Hematopoietic multipotent progenitor cell treated with erythropoietin and hydrocortisone succinate and interleukin-3 and kit ligand, for 17 days (in vitro differentiated cells): Measurements from ENCODE around the gene POTEF.
"Not testable (repeated sequence)": the region's sequence is repeated elsewhere in the genome, so short reads cannot be mapped to it uniquely, and the experiment has no call there.

Experiments used
- DNase-seq: peaks from one replicate; pipeline ENCODE4 v3.0.0-alpha.2; 2015; ENCODE audit warnings: low spot score

Gene POTEF

DNA sequence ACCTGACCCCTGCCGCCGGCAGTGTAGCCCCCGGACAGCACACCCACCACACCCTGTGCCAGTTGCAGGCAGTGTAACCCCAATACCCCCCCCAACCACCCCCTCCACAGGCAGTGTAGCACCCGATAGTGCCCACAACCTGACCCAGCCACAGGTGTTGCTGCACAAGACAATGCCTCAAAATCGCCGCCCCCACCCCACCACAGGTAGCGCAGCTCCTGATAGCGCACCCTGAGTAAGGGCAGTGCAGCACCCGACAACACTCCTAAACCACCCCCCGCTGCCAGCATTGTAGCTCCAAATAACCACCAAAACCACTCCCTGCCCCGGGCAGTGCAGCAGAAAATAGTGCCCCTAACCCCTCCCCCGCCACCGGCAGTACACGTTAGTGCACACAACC lies 558 bp downstream of the POTEF start:
- not testable (repeated sequence) for DNase-seq

DNA sequence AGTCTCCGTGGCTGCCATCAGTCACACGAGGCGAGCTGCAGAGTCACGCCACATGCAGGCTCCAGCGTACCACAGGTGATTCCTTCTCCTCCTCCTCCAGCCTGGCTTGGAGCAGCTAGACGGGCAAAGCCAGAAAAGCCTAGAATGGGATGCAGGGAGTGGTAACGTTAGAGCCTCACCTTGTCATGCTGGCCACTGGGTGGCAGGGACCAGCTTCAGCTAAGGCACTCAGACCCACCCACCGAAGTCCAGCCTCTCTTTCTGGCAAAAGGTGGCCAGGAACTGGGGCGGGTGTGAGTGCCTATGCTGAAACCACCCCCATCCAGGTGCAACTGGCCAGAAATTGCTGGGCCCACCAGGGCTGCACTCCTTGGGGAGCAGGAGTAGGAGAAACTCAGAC lies 1.3 kb downstream of the POTEF start:
- not testable (repeated sequence) for DNase-seq

DNA sequence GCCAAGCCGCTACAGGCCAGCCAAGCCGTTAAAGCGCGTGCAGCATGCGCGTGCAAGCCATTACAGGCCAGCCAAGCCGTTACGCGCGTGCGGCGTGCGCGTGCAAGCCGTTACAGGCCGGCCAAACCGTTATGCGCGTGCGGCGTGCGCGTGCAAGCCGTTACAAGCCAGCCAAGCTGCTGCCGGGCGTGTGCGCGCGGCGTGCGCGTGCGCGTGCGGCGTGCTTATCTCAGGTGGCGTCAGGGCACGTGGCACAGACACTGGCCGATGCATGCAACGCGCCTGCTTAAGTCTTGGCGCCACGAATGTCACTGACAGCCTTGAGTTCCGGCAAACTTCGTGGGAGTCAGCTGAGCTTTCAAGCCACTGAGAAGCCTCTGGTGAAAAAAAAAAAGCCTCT lies 8.1 kb downstream of the POTEF start:
- not testable (repeated sequence) for DNase-seq

DNA sequence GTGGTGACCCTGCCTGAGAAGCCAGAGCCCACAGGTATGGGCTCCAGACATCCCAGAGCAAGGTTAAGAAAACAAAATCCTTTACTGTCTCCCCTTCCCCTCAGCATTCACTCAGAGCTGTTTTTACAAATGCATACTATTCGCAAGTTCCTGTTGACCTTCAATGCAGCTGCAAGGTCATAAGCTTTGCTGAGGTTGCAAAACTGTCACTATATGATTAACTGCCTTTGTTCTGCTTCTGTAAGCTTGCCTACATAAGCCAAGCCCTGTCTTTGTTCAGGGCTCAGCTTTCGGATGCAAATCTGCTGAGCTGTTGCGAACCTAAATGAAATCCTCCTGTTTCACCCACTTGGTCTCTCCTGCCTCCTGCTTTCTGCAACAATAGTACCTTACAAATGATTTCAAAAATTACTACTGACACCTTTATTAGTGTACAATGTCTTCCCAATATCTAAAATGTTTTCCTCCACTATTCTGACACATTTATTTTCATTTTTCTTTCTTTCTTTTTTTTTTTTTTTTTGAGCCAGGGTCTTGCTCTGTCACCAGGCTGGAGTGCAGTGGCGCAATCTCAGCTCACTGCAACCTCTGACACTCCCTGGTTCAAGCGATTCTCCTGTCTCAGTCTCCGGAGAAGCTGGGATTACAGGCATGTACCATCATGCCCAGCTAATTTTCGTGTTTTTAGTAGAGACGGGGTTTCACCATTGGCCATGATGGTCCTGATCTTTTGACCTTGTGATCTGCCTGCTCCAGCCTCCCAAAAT lies 26.2 kb downstream of the POTEF start:
- not testable (repeated sequence) for DNase-seq

DNA sequence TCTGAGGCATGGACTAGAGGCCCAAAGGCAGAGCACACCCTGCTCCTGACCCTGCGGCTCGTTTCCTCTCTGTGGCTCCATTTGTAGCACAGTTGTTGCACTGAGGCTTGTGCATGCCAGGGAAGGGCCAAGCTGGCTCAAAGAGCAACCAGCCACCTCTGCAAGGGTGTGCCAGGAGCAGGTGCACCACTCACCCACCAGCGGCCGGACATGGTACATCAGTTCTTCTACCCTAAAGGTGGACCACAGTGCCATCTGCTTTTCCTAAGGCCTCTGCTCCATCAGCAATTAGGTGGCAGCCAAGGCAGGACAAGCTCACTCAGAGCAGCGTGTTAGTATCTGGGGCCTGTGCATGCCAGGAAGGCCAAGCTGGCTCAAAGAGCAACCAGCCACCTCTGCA lies 66.4 kb downstream of the POTEF start:
- DNase-seq, result not testable (repeated sequence)

DNA sequence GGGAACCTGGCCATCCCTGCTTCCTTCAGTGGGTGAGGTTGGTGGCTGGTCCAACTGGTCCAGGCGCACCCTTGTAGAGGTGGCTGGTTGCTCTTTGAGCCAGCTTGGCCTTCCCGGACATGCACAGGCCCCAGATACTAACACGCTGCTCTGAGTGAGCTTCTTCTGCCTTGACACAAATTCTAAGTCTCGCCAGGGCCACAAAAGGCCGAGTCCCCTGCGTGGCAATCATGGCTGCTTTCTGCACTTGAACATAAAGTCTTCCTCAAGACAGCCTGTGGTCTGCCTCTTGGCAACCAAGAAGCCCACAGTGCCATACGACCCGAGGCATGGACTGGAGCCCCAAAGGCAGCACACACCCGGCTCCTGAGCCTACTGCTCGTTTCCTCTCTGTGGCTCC lies 69.0 kb downstream of the POTEF start:
- not testable (repeated sequence) for DNase-seq

DNA sequence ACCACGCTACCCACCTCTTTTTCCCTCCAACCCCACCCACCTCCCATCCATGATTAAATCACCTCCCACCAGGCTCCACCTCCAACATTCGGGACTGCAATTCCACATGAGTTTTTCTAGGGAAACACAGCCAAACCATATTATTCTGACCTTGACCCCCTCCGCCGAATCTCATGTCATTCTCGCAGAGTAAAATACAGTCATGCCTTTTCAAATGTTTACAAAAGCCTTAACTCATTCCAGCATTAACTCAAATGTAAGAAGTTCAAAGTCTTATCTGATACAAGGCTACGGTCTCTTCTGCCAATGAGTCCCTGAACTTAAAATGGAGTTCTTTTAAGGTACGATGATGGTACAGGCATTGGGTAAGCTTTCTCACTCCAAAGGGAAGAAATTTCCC lies 72.7 kb downstream of the POTEF start:
- not testable (repeated sequence) for DNase-seq

DNA sequence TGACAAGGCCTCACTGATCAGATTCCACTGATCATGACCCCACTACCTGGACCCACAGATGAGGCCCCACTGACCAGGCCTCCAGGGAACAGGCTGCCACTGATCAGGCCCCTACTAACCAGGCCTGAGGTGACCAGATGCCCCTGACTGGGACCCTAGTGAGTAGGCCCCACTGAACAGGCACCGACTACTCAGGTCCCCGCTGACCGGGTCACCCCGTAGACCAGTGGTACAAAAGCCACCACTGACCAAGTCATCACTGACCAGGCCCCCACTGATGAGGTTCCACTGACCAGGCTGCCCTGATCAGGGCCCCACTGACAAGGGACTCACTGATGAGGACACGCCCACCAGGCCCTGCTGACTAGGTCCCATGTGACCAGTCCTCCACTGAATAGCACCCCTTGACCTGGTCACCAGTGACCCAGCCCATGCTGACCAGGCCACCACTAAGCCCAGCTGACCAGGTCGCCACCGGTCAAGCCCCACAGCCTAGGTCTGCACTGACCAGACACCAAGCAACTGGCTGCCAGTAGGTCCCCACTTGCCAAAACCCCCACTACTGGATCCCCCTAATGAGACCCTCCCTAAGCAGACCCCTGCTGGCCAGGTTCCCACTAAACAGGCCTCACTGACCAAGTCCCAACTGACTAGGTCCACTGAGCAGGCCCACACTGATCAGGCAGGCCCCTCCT lies 75.7 kb downstream of the POTEF start:
- DNase-seq, result not testable (repeated sequence)

DNA sequence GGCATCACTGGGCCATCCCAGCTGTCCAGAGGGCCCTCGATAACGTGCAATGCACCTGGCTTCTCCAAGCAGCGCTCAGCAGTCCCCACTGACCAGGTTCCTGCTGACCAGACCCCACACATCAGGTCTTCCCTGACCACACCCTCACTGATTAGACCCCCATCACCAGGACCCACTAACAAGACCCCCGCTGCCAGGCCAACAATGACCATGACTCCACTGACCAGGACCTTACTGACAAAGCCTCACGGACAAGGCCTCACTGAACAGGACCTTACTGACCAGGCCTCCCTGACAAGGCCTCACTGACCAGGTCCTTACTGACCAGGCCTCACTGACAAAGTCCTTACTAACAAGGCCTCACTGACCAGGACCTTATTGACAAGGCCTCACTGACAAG lies 76.6 kb downstream of the POTEF start:
- DNase-seq, result not testable (repeated sequence)

DNA sequence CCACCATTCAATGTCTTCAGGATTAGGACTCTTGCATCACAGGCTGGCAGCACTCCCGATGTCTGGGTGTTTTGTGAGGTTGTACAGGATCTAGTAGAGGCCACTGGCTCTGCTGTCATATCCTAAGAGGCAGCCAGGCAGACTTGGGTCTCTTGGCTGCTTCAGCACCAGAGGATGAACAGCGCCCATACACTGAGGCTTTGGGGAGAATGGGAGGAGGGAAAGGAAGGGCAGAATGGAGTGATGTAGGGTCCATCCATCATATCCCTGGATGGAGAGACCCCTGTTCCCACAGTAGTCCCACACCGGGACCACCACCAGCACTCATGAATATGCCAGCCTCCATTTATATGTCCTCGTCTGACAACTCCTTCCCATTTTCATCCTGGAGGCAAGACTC lies 80.6 kb downstream of the POTEF start:
- DNase-seq, result not testable (repeated sequence)

DNA sequence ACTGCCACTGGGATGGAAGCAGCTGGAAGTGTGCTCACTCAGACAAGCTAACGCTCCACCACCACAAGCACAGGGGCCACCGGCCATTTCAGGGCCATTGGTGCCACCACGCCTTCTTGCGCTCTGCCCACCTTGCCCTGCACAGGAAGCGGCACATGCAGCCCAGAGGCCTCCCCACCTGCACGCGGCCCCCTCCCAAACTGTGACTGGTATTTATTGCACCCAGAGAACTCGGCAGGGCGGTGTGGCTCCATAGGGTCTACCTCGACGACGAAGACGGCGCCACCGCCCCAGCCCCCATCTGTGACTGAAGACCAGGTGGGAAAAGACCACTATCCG lies 90.8 kb downstream of the POTEF start:
- DNase-seq, result not testable (repeated sequence)

DNA sequence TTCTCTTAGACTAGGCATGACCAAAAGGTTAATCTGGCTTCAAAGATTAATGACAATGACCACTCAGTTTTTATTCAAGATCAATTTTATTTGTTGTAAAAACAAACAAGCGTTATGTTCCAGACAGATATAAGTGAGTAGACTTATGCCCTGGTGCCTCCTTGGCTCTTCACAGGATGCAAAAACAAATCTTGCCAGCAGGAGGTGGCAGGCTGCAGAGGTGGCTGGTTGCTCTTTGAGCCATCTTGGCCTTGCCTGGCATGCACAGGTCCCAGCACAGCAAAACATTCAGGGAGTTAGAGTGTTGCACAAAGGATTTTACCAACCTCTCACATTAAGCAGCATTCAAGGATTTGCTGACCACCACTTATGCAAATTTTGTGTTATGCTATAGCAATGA lies 103.1 kb downstream of the POTEF start:
- DNase-seq, result not testable (repeated sequence)
